H1 (cell line): ENCODE results near the gene LPP. TPM values are rescaled to one million over a fixed set of nuclear protein-coding genes. Genes with fewer than 3 reads are reported as not detected.

Experiments used
- CTCF ChIA-PET: fragments of 300-600 bp; sonication (Branson Sonifier 250); formaldehyde crosslinking; loops from one replicate; lab custom pipeline; 2021; ENCODE audit not compliant: partially characterized antibody; lab: Charles Lee
- POLR2A ChIA-PET: fragments of 300-600 bp; sonication (Branson Sonifier 250); formaldehyde crosslinking; loops from one replicate; lab custom pipeline; 2021; ENCODE audit warnings: inconsistent platforms; ENCODE audit not compliant: partially characterized antibody; lab: Charles Lee
- DNase-seq, 2 experiments: peaks; one replicate each; pipeline versions ENCODE4 v3.0.0 to v3.0.0-alpha.2; 2010 to 2022; ENCODE audit warnings: low spot score in 2 of 2, low read depth in 1 of 2, mixed read lengths in 1 of 2
- FAIRE-seq: peaks from 2 replicates; lab custom pipeline; 2011; peaks lifted over from hg19 to GRCh38; lab: Jason Lieb, UNC
- H2AFZ ChIP-seq: 2 replicates; pipeline ENCODE4 v1.8.1; 2012; ENCODE audit warnings: low read length, inconsistent platforms
- H2AK5ac ChIP-seq: 2 replicates; pipeline ENCODE4 v1.6.1; 2013; ENCODE audit warnings: low read depth, low read length
- H2BK120ac ChIP-seq: replicated peaks from 2 replicates; pipeline ENCODE3; 2013; ENCODE audit warnings: low read depth, low read length, inconsistent platforms
- H2BK12ac ChIP-seq: 2 replicates; pipeline ENCODE4 v1.6.1; 2013; ENCODE audit warnings: low read depth, low read length
- H2BK15ac ChIP-seq: 2 replicates; pipeline ENCODE4 v1.6.1; 2013; ENCODE audit warnings: low read length
- H2BK20ac ChIP-seq: 2 replicates; pipeline ENCODE4 v1.6.1; 2013; ENCODE audit warnings: low read length
- H2BK5ac ChIP-seq: 2 replicates; pipeline ENCODE4 v1.6.1; 2013; ENCODE audit warnings: low read depth, low read length
- H3K14ac ChIP-seq: 2 replicates; pipeline ENCODE4 v1.6.1; 2013; ENCODE audit warnings: inconsistent platforms; ENCODE audit not compliant: insufficient read length
- H3K18ac ChIP-seq: 2 replicates; pipeline ENCODE4 v1.6.1; 2013; ENCODE audit warnings: low read length; ENCODE audit errors: extremely low read depth
- H3K23ac ChIP-seq: 2 replicates; pipeline ENCODE4 v1.6.1; 2013; ENCODE audit warnings: inconsistent platforms; ENCODE audit not compliant: insufficient read length
- H3K23me2 ChIP-seq: 2 replicates; pipeline ENCODE4 v1.6.1; 2013; ENCODE audit warnings: low read depth, low read length
- H3K27ac ChIP-seq: 2 replicates; pipeline ENCODE4 v1.6.1; 2011; ENCODE audit warnings: low read depth, low read length, inconsistent platforms
- H3K27me3 ChIP-seq, 4 experiments: replicated peaks in 1 of 4; 1 replicate in 1 of 4; 2 replicates in 3 of 4; pipeline versions ENCODE4 v1.6.1 to v1.8.1; 2011 to 2013; ENCODE audit warnings: low read length in 3 of 4, mild to moderate bottlenecking in 3 of 4, inconsistent platforms in 2 of 4, mixed read lengths in 2 of 4, moderate library complexity in 1 of 4; ENCODE audit not compliant: control insufficient read depth in 3 of 4, insufficient read depth in 3 of 4; ENCODE audit errors: extremely low read depth in 1 of 4
- H3K36me3 ChIP-seq, 4 experiments: 2 replicates each; pipeline versions ENCODE4 v1.6.1 to v1.8.1; 2011 to 2013; ENCODE audit warnings: mild to moderate bottlenecking in 4 of 4, low read length in 3 of 4, moderate library complexity in 2 of 4, control low read depth in 1 of 4, inconsistent platforms in 1 of 4; ENCODE audit not compliant: insufficient read depth in 4 of 4, control insufficient read depth in 2 of 4
- H3K4ac ChIP-seq: replicated peaks from 2 replicates; pipeline ENCODE3; 2013; ENCODE audit warnings: low read length, low read depth, mixed read lengths, inconsistent platforms; ENCODE audit not compliant: insufficient read length
- H3K4me1 ChIP-seq, 4 experiments: replicated peaks in 1 of 4; 1 replicate in 1 of 4; 2 replicates in 3 of 4; pipeline versions ENCODE4 v1.6.1 to v1.8.1; 2011 to 2013; ENCODE audit warnings: low read length in 3 of 4, inconsistent platforms in 2 of 4, mixed read lengths in 1 of 4; ENCODE audit not compliant: insufficient read depth in 4 of 4, control insufficient read depth in 3 of 4
- H3K4me2 ChIP-seq, 2 experiments: 2 replicates each; pipeline versions ENCODE4 v1.6.1 to v1.8.1; 2011 to 2013; ENCODE audit warnings: low read depth in 2 of 2, low read length in 2 of 2, control low read depth in 1 of 2, inconsistent platforms in 1 of 2, mild to moderate bottlenecking in 1 of 2; ENCODE audit not compliant: insufficient read depth in 1 of 2
- H3K4me3 ChIP-seq, 4 experiments: fragments of 200-600, 300-600 bp in 1 of 4; sonication (generic), shearing (Covaris generic), sonication (Bioruptor Twin) in 1 of 4; 2 replicates each; pipeline versions ENCODE4 v1.5.1 to v1.8.1; 2011 to 2016; ENCODE audit warnings: low read length in 4 of 4, low read depth in 3 of 4, control low read depth in 2 of 4, inconsistent platforms in 2 of 4, mild to moderate bottlenecking in 2 of 4, mixed read lengths in 1 of 4, moderate library complexity in 1 of 4; ENCODE audit not compliant: insufficient read depth in 2 of 4; ENCODE audit errors: extremely low read depth in 1 of 4
- H3K56ac ChIP-seq: replicated peaks from 2 replicates; pipeline ENCODE3; 2013; ENCODE audit warnings: low read depth, mild to moderate bottlenecking, mixed read lengths, low read length, inconsistent platforms; ENCODE audit not compliant: insufficient read length
- H3K79me1 ChIP-seq: 2 replicates; pipeline ENCODE4 v1.6.1; 2013; ENCODE audit warnings: low read depth, low read length, control low read depth
- H3K79me2 ChIP-seq, 2 experiments: 2 replicates each; pipeline versions ENCODE4 v1.6.1 to v1.8.1; 2012 to 2013; ENCODE audit warnings: low read length in 2 of 2, mild to moderate bottlenecking in 2 of 2, inconsistent platforms in 1 of 2; ENCODE audit not compliant: insufficient read depth in 2 of 2, control insufficient read depth in 1 of 2
- H3K9ac ChIP-seq, 4 experiments: replicated peaks in 1 of 4; 1 replicate in 1 of 4; 2 replicates in 3 of 4; pipeline versions ENCODE4 v1.6.1 to v1.8.1; 2011 to 2013; ENCODE audit warnings: low read depth in 3 of 4, low read length in 3 of 4, control low read depth in 2 of 4, mild to moderate bottlenecking in 2 of 4, moderate library complexity in 2 of 4, inconsistent platforms in 1 of 4; ENCODE audit errors: extremely low read depth in 1 of 4
- H3K9me3 ChIP-seq, 2 experiments: 2 replicates each; pipeline versions ENCODE4 v1.6.1 to v1.8.1; 2012 to 2013; ENCODE audit warnings: mild to moderate bottlenecking in 2 of 2, moderate library complexity in 2 of 2, control low read depth in 1 of 2, inconsistent platforms in 1 of 2, low read depth in 1 of 2, low read length in 1 of 2, mixed read lengths in 1 of 2; ENCODE audit not compliant: insufficient read depth in 2 of 2
- H4K20me1 ChIP-seq, 2 experiments: replicated peaks in 1 of 2; 2 replicates each; pipeline versions ENCODE3 to v1.8.1; 2011 to 2013; ENCODE audit warnings: inconsistent platforms in 2 of 2, low read length in 2 of 2, mild to moderate bottlenecking in 1 of 2; ENCODE audit not compliant: insufficient read depth in 2 of 2, control insufficient read depth in 1 of 2
- H4K5ac ChIP-seq: 2 replicates; pipeline ENCODE4 v1.6.1; 2013; ENCODE audit warnings: low read length, low read depth, mixed read lengths, inconsistent platforms; ENCODE audit not compliant: insufficient read length
- H4K8ac ChIP-seq: 2 replicates; pipeline ENCODE4 v1.8.0; 2013; ENCODE audit warnings: mild to moderate bottlenecking, moderate library complexity, low read length, inconsistent platforms; ENCODE audit not compliant: insufficient read depth; ENCODE audit errors: extremely low read depth
- H4K91ac ChIP-seq: replicated peaks from 2 replicates; pipeline ENCODE3; 2013; ENCODE audit warnings: low read length, mixed read lengths, inconsistent platforms; ENCODE audit not compliant: insufficient read length
- BRCA1 ChIP-seq: IDR thresholded peaks from 2 replicates; pipeline ENCODE4 v1.6.1; 2012; ENCODE audit warnings: low read depth, low read length, improper control_type of control experiment
- CBX5 ChIP-seq: fragments of 300-800, 300-1000 bp; sonication (generic); IDR thresholded peaks from 2 replicates; pipeline ENCODE4 v1.7.1; 2016; ENCODE audit warnings: antibody characterized with exemption, low read length, low read depth
- CHD2 ChIP-seq: IDR thresholded peaks from 2 replicates; pipeline ENCODE4 v1.6.1; 2012; ENCODE audit warnings: low read length, improper control_type of control experiment
- EP300 ChIP-seq, 2 experiments: IDR thresholded peaks; 1 replicate in 1 of 2; 2 replicates in 1 of 2; pipeline ENCODE4 v1.6.1; 2011 to 2012; ENCODE audit warnings: low read depth in 2 of 2, low read length in 2 of 2, mild to moderate bottlenecking in 2 of 2, borderline replicate concordance in 1 of 2, inconsistent platforms in 1 of 2, moderate library complexity in 1 of 2
- JUN ChIP-seq: IDR thresholded peaks from 2 replicates; pipeline ENCODE4 v1.6.1; 2011; ENCODE audit warnings: low read depth, mild to moderate bottlenecking, improper control_type of control experiment, low read length
- PHF8 ChIP-seq: fragments of 200-600 bp; sonication (generic); conservative IDR thresholded peaks from 2 replicates; pipeline ENCODE4 v1.7.1; 2012; ENCODE audit warnings: low read depth, mild to moderate bottlenecking, inconsistent platforms, low read length, moderate library complexity
- POU5F1 ChIP-seq: IDR thresholded peaks from 2 replicates; pipeline ENCODE4 v1.6.1; 2011; ENCODE audit warnings: low read depth, mild to moderate bottlenecking, low read length, moderate library complexity
- SAP30 ChIP-seq: fragments of 300-600 bp; sonication (generic); IDR thresholded peaks from 2 replicates; pipeline ENCODE4 v1.7.1; 2012; ENCODE audit warnings: low read length, moderate library complexity, mild to moderate bottlenecking, inconsistent platforms; ENCODE audit not compliant: insufficient read depth, insufficient replicate concordance
- SIRT6 ChIP-seq: IDR thresholded peaks from one replicate; pipeline ENCODE4 v1.7.1; 2012; ENCODE audit warnings: low read length, inconsistent platforms
- SP2 ChIP-seq: IDR thresholded peaks from 2 replicates; pipeline ENCODE4 v1.6.1; 2012; ENCODE audit warnings: mild to moderate bottlenecking, low read length, inconsistent platforms
- SUZ12 ChIP-seq: fragments of 200-600 bp; sonication (generic); IDR thresholded peaks from 2 replicates; pipeline ENCODE4 v1.6.1; 2012; ENCODE audit warnings: mild to moderate bottlenecking, inconsistent platforms, low read length, moderate library complexity, mixed read lengths
- TAF1 ChIP-seq: IDR thresholded peaks from 2 replicates; pipeline ENCODE4 v1.6.1; 2011; ENCODE audit warnings: mild to moderate bottlenecking, low read depth, low read length
- TEAD4 ChIP-seq: IDR thresholded peaks from 2 replicates; pipeline ENCODE4 v1.6.1; 2012; ENCODE audit warnings: low read depth, low read length, inconsistent platforms, mixed read lengths
- ZNF274 ChIP-seq: IDR thresholded peaks from 2 replicates; pipeline ENCODE4 v1.7.0; 2012; ENCODE audit warnings: low read length, borderline replicate concordance; ENCODE audit errors: extremely low read depth
- WGBS, 2 experiments: shearing (Covaris generic) in 1 of 2; methylation state at CpG; one replicate each; pipeline versions ENCODE4 v1.1.6 to v1.1.7; 2013 to 2015; ENCODE audit warnings: low lambda C conversion rate in 2 of 2, mixed read lengths in 2 of 2, inconsistent platforms in 1 of 2, low coverage in 1 of 2, missing lambda C conversion rate in 1 of 2; ENCODE audit not compliant: insufficient replicate concordance in 2 of 2, insufficient coverage in 1 of 2, insufficient read length in 1 of 2; ENCODE audit errors: extremely low coverage in 1 of 2, missing lambda C conversion rate in 1 of 2; 5-methylcytosine and 5-hydroxymethylcytosine counted together
- polyA plus RNA-seq, 7 experiments: library from polyadenylated mRNA; depleted of rRNA in 3 of 7; stranded (reverse) in 5 of 7; unstranded in 2 of 7; fragments of >200 nt in 5 of 7; fragments of 200-250 nt in 2 of 7; gene quantifications; 1 replicate in 5 of 7; 2 replicates in 1 of 7; 4 replicates in 1 of 7; pipeline versions ENCODE4 v1.2.1 to v1.2.3, GENCODE V29; 2011 to 2013; ENCODE audit warnings: missing spikeins in 2 of 7, mixed read lengths in 2 of 7
- total RNA-seq: library from RNA; stranded (reverse); fragmentation: NEBNext Ultra II Directional; extraction: Animal tissue kit (Norgen Biotek cat#: 25700); gene quantifications from 2 replicates; pipeline ENCODE4 v1.2.1, GENCODE V29; 2021

LPP gene
- total and polyA plus RNA-seq, 2 of the 8 experiments (the other 6 are each of a cell fraction or from before 2014, with no cell fraction given), result 10.0 to 53.3 TPM

GRCh38 chr3:188915127-188915526 is 761.2 kb downstream of the LPP start:
- 75% methylated on average over 1 of the region's 1 CpG; no CpG with 5 or more reads in 1 of the 2 experiments for WGBS, 2 experiments
- no peak overlapping the region for H2BK20ac ChIP-seq
- no peaks in the 10 kb centered on the region for H3K79me1 ChIP-seq
- H2AK5ac ChIP-seq, result no peak overlapping the region
- H3K4ac ChIP-seq, result no peak overlapping the region
- H3K14ac ChIP-seq, result no peak overlapping the region
- no peak overlapping the region for H4K5ac ChIP-seq
- H2BK15ac ChIP-seq, result no peak overlapping the region
- no peak overlapping the region for H3K27ac ChIP-seq
- no peaks in the 10 kb centered on the region for H3K23me2 ChIP-seq
- H3K27me3 ChIP-seq, result no peaks in the 10 kb centered on the region
- no peak overlapping the region for H2BK120ac ChIP-seq
- H4K91ac ChIP-seq, result no peak overlapping the region
- POLR2A ChIA-PET, result no interaction called here
- H3K36me3 ChIP-seq, result no peaks in the 10 kb centered on the region
- H3K23ac ChIP-seq, result no peak overlapping the region
- DNase-seq, result no peak
- no peak overlapping the region for H3K18ac ChIP-seq
- peaks cover 0 to 2% of the 10 kb centered on the region in 2 experiments; a peak in 1 of 4 replicates for H3K9me3 ChIP-seq
- no peak for FAIRE-seq
- H3K4me2 ChIP-seq, result no peak overlapping the region
- H2AFZ ChIP-seq, result no peak overlapping the region
- H2BK12ac ChIP-seq, result no peak overlapping the region
- no peak overlapping the region for H2BK5ac ChIP-seq
- no peak overlapping the region for H3K4me3 ChIP-seq
- H3K9ac ChIP-seq, result no peak overlapping the region
- no peaks in the 10 kb centered on the region for H4K20me1 ChIP-seq
- CTCF ChIA-PET, result interaction anchor here (1.0 to 1.6 kb wide), 6 partner anchors 9 to 1596 kb away, joined by 3 to 8 read pairs (median 4); no protein-coding TSS in a partner anchor
- H3K4me1 ChIP-seq, result 0 out of 7 replicates have a peak, but pooled peaks cover 0 to 5% (median 0%) of the 10 kb centered on the region in 4 experiments
- H4K8ac ChIP-seq, result no peak overlapping the region
- H3K56ac ChIP-seq, result no peak overlapping the region
- H3K79me2 ChIP-seq, result no peaks in the 10 kb centered on the region
- TF ChIP-seq POU5F1, result no peak
- TF ChIP-seq CHD2, result no peak
- no peak for TF ChIP-seq EP300 (IDR thresholded peaks at IDR 0.05; ENCODE audit: borderline replicate concordance in 1 of 2, low read depth in 2 of 2, low read length in 2 of 2)
- no peak for TF ChIP-seq SUZ12
- TF ChIP-seq BRCA1, result no peak
- no peak for TF ChIP-seq JUN
- no peak for TF ChIP-seq SP2
- TF ChIP-seq TAF1, result no peak
- TF ChIP-seq ZNF274, result no peak
- no peak for TF ChIP-seq PHF8
- TF ChIP-seq SAP30, result no peak
- no peak for TF ChIP-seq TEAD4
- no peak for TF ChIP-seq CBX5
- TF ChIP-seq SIRT6, result no peak
